ENCODE results near the gene KCNQ1. TPM values are rescaled to one million over a fixed set of nuclear protein-coding genes. Genes with fewer than 3 reads are reported as not detected.

Gene KCNQ1
- total RNA-seq, 2 experiments from 2014 or later = 4.3 to 9.2 TPM

DNA sequence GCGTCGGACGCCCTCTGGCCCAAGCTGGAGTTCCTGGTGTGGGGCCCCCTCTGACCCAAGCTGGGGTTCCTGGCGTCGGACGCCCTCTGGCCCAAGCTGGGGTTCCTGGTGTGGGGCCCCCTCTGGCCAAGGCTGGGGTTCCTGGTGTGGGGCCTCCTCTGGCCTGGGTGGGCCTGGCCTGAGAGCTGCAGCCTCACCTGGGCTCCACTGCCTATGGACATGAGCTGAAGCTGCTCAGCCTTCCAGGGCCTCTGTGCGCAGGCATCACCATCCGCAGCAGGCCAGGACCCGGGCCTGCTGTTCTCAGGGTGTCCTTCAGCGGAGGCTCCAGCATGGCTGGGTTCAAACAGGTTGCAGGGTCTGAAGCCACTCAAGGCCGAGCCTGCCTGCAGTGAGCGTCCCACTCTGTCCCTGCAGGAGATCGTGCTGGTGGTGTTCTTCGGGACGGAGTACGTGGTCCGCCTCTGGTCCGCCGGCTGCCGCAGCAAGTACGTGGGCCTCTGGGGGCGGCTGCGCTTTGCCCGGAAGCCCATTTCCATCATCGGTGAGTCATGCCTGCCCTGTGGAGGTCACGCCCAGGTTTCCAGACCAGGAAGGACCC lies 125.5 kb downstream of the KCNQ1 start:
- no peak for DNase-seq
- no peaks in the 10 kb centered on the region for H3K9me3 Mint-ChIP-seq (ENCODE audit: low read depth)
- ATAC-seq = no peak
- no peaks in the 10 kb centered on the region for H3K27me3 Mint-ChIP-seq
- no peak overlapping the region for H3K27ac Mint-ChIP-seq
- H3K4me3 Mint-ChIP-seq = no peak overlapping the region
- peaks cover 1% of the 10 kb centered on the region for H3K4me1 Mint-ChIP-seq
- CTCF ChIA-PET = interaction anchor here (1.1 kb wide), 1 partner anchor 318 kb away, joined by 3 read pairs; no protein-coding TSS in a partner anchor
- H3K36me3 Mint-ChIP-seq = no peaks in the 10 kb centered on the region

DNA sequence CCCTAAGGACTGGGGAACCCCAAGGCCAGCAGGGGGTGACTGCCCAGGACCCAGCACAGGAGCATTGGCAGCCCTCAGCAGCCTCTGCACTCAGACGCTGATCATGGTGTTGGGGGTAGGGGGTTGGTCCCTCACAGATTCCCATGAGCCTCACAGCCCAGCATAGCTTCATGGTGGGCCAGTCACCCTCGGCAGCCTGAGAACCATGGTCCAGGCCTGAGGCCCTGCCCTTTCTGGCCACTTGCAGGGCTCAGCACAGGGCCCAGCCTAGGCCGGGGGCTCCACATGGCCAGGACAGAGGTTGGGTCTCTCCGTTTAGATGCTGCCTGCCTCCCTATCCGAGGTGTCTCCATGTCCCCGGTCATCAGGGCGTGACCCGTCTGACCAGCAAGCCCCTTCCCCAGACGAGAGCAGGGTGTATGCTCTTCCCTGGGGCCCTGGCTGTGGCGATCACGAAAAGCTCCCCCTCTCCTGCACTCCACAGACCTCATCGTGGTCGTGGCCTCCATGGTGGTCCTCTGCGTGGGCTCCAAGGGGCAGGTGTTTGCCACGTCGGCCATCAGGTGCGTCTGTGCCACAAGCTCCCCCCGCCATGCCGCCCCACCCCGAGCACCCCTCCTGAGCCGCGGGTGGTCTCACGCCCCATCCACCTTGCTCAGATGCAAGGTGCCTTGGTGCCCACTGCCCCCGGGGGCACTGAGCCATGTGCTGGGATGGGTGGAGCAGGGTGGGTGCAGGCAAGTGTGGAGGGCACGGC lies 126.2 kb downstream of the KCNQ1 start:
- H3K36me3 Mint-ChIP-seq = no peaks in the 10 kb centered on the region
- DNase-seq = no peak
- peaks cover 1% of the 10 kb centered on the region for H3K4me1 Mint-ChIP-seq
- H3K4me3 Mint-ChIP-seq = no peak overlapping the region
- ATAC-seq = no peak
- H3K27me3 Mint-ChIP-seq = no peaks in the 10 kb centered on the region
- H3K9me3 Mint-ChIP-seq (ENCODE audit: low read depth) = no peaks in the 10 kb centered on the region
- H3K27ac Mint-ChIP-seq = no peak overlapping the region
- CTCF ChIA-PET = no interaction called here

DNA sequence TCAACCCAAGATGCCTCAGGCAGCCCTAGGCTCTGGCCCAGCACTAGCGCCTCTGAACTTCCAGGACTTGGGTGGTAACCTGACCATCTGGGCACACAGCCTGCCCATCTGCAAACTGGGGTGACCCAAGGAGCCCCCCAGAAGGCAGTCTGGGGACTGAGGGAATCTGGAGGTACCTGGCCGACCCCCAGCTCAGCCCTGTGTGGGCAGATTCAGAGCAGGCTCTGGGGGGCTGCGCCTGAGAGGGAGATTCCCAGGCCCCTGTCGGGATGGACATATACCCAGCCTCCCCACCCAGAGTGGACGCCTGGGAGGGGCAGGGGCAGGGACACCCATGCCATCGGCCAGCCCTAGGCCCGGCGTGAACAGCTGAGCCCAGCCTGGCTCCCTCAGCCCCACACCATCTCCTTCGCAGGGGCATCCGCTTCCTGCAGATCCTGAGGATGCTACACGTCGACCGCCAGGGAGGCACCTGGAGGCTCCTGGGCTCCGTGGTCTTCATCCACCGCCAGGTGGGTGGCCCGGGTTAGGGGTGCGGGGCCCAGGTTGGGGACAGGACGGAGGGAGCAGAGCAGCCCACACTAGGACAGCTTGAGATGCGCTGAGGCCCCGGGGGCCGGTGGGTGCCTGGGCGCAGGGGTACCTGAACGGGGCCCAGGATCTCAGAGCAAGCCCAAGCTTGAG lies 126.9 kb downstream of the KCNQ1 start:
- no peak overlapping the region for H3K4me3 Mint-ChIP-seq
- no peaks in the 10 kb centered on the region for H3K9me3 Mint-ChIP-seq (ENCODE audit: low read depth)
- H3K27me3 Mint-ChIP-seq = no peaks in the 10 kb centered on the region
- ATAC-seq (no peak), DNase-seq (no peak)
- no peak overlapping the region for H3K27ac Mint-ChIP-seq
- CTCF ChIA-PET = no interaction called here
- peaks cover 1% of the 10 kb centered on the region for H3K4me1 Mint-ChIP-seq
- no peaks in the 10 kb centered on the region for H3K36me3 Mint-ChIP-seq

DNA sequence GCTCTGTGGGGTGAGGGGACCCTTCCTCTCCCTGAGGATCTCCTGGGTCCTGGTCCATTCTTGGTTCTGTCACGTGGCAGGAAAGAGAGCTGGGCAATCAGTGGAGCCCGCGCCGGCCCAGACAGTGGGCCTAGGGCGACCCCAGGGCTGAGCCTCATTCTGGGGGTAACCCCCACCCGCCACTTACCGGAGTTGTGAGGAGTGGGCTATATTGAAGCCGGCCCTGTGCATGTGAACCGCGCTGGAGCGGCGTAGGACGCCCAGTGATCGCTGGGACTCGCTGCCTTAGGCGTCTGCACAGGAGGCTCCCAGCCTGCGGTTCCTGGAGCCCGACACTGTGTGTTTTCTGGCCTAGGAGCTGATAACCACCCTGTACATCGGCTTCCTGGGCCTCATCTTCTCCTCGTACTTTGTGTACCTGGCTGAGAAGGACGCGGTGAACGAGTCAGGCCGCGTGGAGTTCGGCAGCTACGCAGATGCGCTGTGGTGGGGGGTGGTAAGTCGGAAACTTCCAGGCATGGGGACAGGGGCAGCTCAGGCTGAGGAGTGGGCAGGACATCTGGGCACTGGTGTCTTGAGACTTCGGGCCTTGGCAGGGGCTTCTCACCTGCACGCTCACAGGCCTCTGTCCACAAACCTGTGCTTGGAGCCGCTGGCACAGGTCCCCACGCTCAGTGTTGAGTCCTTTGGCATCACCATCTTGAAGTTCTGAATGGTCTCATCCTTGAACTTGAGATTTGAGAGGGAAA lies 127.9 kb downstream of the KCNQ1 start:
- H3K27me3 Mint-ChIP-seq = no peaks in the 10 kb centered on the region
- no peaks in the 10 kb centered on the region for H3K36me3 Mint-ChIP-seq
- ATAC-seq (no peak), DNase-seq (no peak)
- H3K4me1 Mint-ChIP-seq = peaks cover 1% of the 10 kb centered on the region
- H3K9me3 Mint-ChIP-seq (ENCODE audit: low read depth) = no peaks in the 10 kb centered on the region
- H3K4me3 Mint-ChIP-seq = no peak overlapping the region
- no peak overlapping the region for H3K27ac Mint-ChIP-seq
- CTCF ChIA-PET = no interaction called here

DNA sequence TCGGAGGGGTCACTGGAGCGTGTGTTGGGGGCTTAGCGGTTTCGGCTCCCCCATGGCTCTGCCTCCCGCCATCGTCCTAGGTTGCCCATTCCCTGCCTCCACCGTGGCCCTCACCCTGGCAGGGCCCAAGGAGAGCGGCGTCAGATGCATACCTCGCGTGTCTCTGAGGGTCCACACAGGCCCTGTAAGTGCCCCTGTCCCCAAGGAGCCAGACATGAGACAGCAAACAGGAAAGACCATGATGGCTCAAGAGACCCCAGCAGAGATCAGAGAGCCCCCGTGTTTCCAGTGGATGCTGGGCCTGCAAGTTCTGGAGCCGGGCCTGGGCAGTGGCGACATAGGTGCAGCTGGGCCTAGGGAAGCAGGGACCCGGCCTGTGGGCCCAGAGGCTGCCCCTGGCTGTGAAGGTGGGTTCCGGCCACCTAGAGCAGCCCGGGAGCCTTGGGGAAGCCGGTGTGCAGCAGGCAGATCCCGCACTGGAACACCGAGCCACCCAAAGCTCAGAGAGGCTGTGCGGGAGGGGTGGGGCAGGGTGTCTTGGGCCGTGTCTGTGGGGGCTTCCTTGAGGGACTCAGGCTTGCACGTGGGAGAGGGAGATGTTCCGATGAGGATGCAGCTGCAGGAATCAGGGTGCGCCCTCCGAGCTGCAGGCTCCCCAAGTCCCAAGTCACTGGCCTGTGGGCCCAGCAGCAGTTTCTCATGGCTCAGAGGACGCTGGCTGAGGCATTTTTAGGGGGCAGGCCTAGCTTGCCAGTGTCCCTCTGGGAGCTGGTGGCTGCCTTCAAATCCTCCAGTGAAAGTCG lies 128.6 kb downstream of the KCNQ1 start:
- no peak for ATAC-seq
- DNase-seq = no peak
- no peak overlapping the region for H3K4me3 Mint-ChIP-seq
- no peak overlapping the region for H3K27ac Mint-ChIP-seq
- CTCF ChIA-PET = no interaction called here
- H3K27me3 Mint-ChIP-seq = no peaks in the 10 kb centered on the region
- no peaks in the 10 kb centered on the region for H3K36me3 Mint-ChIP-seq
- H3K9me3 Mint-ChIP-seq (ENCODE audit: low read depth) = no peaks in the 10 kb centered on the region
- H3K4me1 Mint-ChIP-seq = peaks cover 1% of the 10 kb centered on the region

DNA sequence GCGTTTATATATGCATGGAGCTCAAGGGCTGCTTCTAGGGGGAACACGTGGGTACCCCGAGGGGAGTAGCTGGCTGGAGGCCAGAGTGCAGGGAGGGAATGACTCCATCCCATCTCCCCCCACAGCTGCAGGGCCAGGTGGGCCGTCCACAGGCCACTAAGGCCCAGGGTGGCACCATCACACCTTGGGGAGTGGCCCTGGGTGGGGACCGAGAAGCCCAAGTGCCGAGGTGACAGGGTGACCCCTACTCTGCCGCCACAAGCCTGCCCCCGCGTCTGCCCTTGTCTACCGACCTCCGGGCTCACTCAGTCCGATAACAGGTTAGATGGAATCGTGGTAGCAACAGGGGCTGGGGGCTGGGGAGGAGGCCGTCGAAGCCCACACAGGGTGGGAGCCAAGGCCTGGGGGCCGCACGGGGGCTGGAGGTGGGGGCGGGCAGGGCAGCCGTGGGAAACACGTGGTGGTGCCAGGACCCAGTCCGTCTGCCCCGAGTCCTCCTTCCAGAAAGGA lies 129.3 kb downstream of the KCNQ1 start:
- Mint-ChIP-seq H3K4me3 (no peak overlapping the region), H3K27me3 (no peaks in the 10 kb centered on the region), H3K9me3 (ENCODE audit: low read depth) (no peaks in the 10 kb centered on the region), H3K4me1 (peaks cover 1% of the 10 kb centered on the region), H3K36me3 (no peaks in the 10 kb centered on the region), H3K27ac (no peak overlapping the region)
- DNase-seq (no peak), ATAC-seq (no peak)
- CTCF ChIA-PET = no interaction called here

DNA sequence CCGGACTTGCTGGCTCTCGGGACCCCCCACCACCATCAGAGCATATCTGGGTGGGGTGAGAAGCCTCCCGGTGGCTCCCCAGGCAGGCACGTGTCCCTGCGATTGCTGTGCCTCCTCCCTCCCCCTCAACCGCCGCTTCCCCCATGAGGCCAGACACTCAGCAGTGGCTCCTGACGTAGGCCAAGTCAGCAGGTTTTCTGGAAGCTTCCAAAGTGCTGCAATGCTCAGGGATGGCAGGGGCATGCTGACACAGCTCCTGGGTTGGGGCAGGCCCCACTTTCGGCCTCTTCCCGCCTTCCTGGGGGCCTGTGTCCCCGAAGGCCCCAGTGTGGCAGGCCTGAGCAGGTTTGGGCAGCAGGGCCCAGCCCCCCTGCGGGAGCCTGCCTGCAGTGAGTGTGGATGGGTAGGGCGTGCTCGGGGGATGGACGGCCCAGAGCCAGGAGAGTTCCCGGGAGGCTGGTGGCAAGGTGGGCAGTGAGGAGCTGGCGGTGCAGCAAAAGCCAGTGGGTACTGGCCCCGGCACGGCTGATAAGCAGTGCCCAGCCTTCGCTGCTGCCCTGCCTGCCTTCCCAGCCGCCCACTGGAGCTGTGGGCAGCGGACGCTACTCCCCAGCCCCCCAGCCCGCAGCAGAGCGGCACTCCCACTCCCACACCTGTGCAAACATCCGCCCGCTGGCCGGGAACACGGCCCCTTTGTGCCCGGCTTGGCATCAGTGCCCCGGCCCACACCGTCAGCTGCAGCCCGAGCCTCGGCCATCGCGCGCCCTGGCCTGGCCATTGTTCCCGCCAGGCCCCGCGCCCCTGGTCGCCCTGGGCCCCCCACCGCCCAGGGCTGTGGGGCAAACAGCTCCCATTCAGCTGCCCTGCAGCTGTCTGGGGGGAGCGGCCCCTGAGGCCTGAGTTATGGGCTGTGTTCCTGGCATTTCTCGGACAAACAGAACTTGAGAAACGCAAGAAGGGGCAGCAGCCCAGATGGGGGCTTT lies 130.0 kb downstream of the KCNQ1 start:
- DNase-seq = no peak
- CTCF ChIA-PET = no interaction called here
- no peak for ATAC-seq

DNA sequence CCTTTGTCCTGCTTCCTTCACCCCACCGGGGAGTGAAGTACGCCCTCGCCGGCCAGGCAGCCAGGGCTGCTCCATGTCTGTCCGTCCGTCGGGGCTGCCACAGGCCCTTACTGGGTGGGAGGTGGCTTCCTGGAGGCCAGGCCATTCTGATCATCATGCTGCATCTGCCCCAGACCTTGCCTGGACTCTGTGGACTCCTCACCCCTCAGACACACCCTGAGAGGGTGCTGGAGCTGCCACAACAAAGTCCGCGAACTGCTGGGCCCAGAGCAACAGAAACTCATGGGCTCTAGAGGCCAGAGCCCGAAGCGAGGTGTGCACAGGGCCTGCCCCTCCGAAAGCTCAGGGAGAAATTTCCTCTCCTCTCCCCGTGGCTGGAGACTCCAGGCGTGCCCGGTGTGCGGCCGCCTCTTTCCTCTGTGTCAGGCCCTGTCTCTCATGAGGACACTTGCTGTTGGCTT lies 130.8 kb downstream of the KCNQ1 start:
- Mint-ChIP-seq H3K4me1 (no peaks in the 10 kb centered on the region), H3K36me3 (no peaks in the 10 kb centered on the region), H3K4me3 (no peak overlapping the region), H3K27ac (no peak overlapping the region), H3K27me3 (no peaks in the 10 kb centered on the region), H3K9me3 (ENCODE audit: low read depth) (no peaks in the 10 kb centered on the region)
- ATAC-seq (no peak), DNase-seq (no peak)
- CTCF ChIA-PET = no interaction called here

More for the DNA sequence above, 130.0 kb downstream of the KCNQ1 start:
- Mint-ChIP-seq H3K36me3 (no peaks in the 10 kb centered on the region), H3K27me3 (no peaks in the 10 kb centered on the region), H3K27ac (no peak overlapping the region), H3K9me3 (ENCODE audit: low read depth) (no peaks in the 10 kb centered on the region), H3K4me3 (no peak overlapping the region), H3K4me1 (no peaks in the 10 kb centered on the region)

DNA sequence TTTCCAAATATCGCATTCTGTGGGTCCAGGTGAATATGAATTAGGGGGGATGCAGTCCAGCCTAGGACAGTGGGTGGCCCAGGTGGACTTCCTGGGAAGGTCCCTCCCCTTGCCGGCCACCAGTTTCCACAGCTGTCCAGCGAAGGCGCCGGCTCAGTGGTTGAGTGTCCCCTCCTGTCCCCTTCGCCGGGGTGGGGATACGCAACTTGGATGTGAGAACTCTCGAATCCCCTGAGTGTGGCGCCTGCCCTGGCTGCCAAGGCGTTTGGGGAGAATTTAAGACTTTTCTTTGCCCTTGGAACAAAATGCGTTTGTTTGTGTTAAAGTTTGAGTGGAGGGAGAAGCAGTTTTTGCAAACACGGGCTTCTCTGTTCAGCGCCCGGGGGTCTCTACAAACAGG lies 131.3 kb downstream of the KCNQ1 start:
- CTCF ChIA-PET = no interaction called here
- H3K4me3 Mint-ChIP-seq = no peak overlapping the region

DNA sequence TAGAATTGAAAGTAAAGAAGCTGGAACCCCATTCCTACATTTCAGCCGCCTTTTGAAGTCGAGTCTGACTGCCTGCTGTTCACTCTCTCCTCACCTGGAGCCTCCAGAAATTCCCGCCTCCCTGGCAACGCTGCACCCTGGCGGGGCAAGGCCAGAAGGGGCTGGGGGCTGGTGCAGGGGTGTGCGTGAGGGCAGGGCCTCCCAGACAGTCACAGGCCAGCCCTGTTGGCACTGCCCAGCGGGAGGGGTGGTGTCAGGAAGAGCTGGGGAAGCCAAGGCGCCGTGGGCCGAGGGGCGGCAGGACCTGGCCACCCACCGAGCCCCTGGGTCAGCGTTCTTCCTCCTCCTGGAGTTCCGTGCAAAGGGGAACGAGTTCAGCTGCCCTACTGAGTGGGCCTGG lies 131.7 kb downstream of the KCNQ1 start:
- H3K4me3 Mint-ChIP-seq = no peak overlapping the region
- H3K4me1 Mint-ChIP-seq = no peaks in the 10 kb centered on the region
- H3K36me3 Mint-ChIP-seq = no peaks in the 10 kb centered on the region
- ATAC-seq (no peak), DNase-seq (no peak)
- CTCF ChIA-PET = no interaction called here
- H3K27ac Mint-ChIP-seq = no peak overlapping the region
- H3K27me3 Mint-ChIP-seq = no peaks in the 10 kb centered on the region
- no peaks in the 10 kb centered on the region for H3K9me3 Mint-ChIP-seq (ENCODE audit: low read depth)

More for the DNA sequence above, 131.3 kb downstream of the KCNQ1 start:
- Mint-ChIP-seq H3K27ac (no peak overlapping the region), H3K27me3 (no peaks in the 10 kb centered on the region), H3K9me3 (ENCODE audit: low read depth) (no peaks in the 10 kb centered on the region), H3K36me3 (no peaks in the 10 kb centered on the region), H3K4me1 (no peaks in the 10 kb centered on the region)
- ATAC-seq = no peak
- no peak for DNase-seq

DNA sequence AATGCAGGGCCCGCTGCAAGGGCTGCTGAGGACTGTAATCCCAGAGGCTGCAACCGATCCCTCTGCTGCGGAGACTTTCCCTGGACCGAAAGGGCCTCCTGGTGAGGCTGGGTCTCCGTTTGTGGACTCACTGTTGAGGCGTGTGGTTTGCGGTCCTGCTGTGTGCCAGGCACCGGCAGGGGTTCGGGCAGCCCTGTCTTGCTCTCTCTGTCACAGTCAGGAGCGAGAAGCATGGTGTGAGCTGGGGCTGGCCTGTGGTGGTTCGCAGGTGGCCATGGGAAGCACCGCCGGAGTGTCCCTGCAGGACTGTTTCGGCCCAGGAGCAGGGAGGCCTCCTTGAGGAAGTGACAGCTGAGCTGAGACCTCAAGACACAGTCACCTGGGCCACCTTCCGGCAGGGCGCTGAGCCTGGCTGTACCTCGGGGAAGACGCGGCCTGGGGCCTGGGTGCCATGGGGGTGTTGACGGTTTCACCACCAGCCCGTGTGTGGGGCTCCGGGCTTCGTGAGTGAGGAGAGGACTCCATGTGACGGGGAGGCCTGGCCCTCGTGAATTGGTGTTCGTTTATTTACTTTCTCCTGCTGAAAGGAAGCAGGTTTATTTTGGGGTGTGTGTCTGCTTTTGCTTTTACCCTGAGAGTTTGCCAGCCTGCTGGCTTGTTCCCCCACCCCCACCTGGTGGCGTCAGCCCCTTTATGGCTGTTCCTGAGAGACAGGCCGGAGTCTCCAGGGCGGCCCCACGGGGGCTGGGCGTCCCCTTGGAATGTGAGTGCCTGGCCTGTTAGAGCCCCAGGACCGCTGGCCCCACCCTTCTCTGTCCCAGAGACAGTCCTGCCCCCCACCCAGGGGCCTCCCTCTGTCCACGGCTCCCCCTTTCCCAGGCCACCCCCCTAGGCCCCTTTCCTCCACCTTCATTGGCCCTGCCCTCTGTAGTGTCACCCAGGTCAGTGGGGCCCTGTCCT lies 132.5 kb downstream of the KCNQ1 start:
- no peak for DNase-seq
- Mint-ChIP-seq H3K4me1 (no peaks in the 10 kb centered on the region), H3K27ac (no peak overlapping the region), H3K27me3 (no peaks in the 10 kb centered on the region), H3K36me3 (no peaks in the 10 kb centered on the region), H3K9me3 (ENCODE audit: low read depth) (no peaks in the 10 kb centered on the region), H3K4me3 (no peak overlapping the region)
- CTCF ChIA-PET = no interaction called here
- ATAC-seq = no peak
